ENCODE data around the gene ITGAD.

ITGAD gene

GRCh38 chr16:31423801-31424200 lies 30.7 kb downstream of the ITGAD start:
- TF ChIP-seq CTCF (IDR thresholded peaks at IDR 0.05; ENCODE audit: control extremely low read depth, extremely low read depth, low read depth, missing control alignments): no peak
- POLR2A ChIA-PET: no interaction called here
- CTCF ChIA-PET: interaction anchor here (1.7 kb wide), 1 partner anchor 17 kb away, joined by 3 read pairs; no protein-coding TSS in a partner anchor
- no peak for DNase-seq (ENCODE audit: extremely low spot score)

DNA sequence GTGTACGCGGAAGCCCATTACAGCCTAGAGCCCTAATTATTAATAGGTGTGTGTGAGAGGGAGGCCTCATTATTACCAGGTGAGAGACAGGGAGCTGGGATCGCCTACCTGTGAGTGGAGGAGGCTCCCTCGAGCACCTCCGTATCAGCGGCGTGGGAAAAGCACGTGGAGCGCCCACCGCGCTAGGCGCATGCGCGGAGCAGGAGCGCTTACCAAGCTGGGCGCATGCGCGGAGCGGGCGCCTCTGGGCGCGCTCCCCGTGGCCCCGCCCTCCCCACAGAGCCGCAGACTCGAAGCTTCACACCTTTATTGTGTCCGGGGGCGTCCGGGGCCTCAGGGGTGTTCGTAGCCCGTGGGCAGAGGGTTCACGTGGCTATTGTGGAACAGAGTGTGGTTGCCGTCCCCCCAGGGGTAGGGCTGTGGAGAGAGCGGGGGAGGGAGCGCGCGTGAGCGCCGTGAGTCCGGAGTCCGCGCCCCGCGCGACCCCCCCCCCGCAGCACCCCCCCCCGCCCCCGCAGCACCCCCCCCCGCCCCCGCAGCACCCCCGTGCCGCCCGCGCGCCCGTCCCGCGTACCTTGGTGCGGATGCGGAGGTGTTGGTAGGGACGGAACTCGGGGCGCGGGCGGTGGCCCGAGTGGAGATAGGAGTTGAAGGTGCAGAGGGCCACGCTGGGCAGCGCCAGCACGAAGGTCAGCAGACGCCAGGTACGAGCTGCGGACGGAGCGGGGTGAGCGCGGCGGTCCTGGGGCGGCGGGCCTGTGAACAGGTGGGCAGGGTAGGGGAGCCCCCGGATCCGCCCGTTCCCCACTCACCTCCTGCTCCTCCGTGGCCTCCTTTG lies 34.5 kb downstream of the ITGAD start:
- no peak for TF ChIP-seq CTCF (IDR thresholded peaks at IDR 0.05; ENCODE audit: control extremely low read depth, extremely low read depth, low read depth, missing control alignments)
- DNase-seq (ENCODE audit: extremely low spot score): peak; percentile 61
- POLR2A ChIA-PET: interaction anchor here (1.2 kb wide), 1 partner anchor 248 kb away, joined by 16 read pairs; the partner anchor contains the start of gene FUS
- CTCF ChIA-PET: interaction anchor here (1.5 to 8.1 kb wide), 2 partner anchors 16 to 45 kb away, joined by 4 to 44 read pairs; partner anchors contain the start of gene ZNF843

DNA sequence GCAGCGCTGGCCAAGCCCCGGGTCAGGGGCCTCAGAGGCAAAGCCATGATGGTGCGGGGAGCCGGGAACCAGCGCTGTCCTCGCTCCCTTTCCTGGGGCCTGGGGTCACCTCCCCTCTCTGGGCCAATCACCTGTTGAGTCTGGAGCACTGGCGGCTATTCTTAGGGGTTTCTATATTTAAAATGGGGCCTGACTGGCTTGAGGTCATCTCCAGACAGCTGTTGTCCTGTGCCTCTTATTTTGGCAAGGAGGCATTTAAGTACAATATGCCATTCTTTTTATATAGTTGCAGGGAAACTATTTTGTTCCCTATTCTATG lies 35.1 kb downstream of the ITGAD start, which contains the start of gene COX6A2:
Gene COX6A2 (minus strand): TSS at position 82 of the 319 bp plus-strand sequence. CDS start 35 bp downstream, at position 47.
- no peak for DNase-seq (ENCODE audit: extremely low spot score)
- ChIA-PET POLR2A (interaction anchor here (1.2 kb wide), 1 partner anchor 249 kb away, joined by 16 read pairs; the partner anchor contains the start of gene FUS), CTCF (interaction anchor here (0.8 to 8.1 kb wide), 3 partner anchors 16 to 286 kb away, joined by 3 to 44 read pairs (median 3); partner anchors contain the start of gene ZNF843)
- TF ChIP-seq CTCF (IDR thresholded peaks at IDR 0.05; ENCODE audit: control extremely low read depth, extremely low read depth, low read depth, missing control alignments): no peak

GRCh38 chr16:31428638-31429247 lies 35.6 kb downstream of the ITGAD start:
- ChIA-PET POLR2A (interaction anchor here (1.2 kb wide), 1 partner anchor 249 kb away, joined by 16 read pairs; the partner anchor contains the start of gene FUS), CTCF (interaction anchor here (0.8 to 8.1 kb wide), 4 partner anchors 9 to 287 kb away, joined by 3 to 44 read pairs (median 3); partner anchors contain the start of gene ZNF843)
- no peak for DNase-seq (ENCODE audit: extremely low spot score)
- no peak for TF ChIP-seq CTCF (IDR thresholded peaks at IDR 0.05; ENCODE audit: control extremely low read depth, extremely low read depth, low read depth, missing control alignments)

DNA sequence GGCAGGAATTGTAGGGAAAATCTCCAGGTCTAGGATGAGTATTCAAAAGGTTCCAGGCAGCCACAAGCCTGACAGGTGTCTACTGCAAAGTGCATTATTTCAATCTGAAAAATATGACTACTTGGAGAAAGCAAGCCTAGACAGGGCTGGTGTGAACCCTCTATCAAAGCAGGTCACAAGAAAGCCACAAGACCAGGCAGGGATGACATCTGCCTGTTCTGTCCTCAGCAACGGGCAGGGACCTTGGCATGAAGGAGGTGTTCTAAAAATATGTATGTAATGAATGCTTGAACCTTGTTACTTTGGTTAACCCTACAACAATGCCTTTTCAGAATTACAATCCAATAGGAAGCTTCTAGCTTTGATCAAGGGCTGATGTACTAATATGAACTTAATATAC lies 36.2 kb downstream of the ITGAD start:
- no peak for DNase-seq (ENCODE audit: extremely low spot score)
- POLR2A ChIA-PET: no interaction called here
- no peak for TF ChIP-seq CTCF (IDR thresholded peaks at IDR 0.05; ENCODE audit: control extremely low read depth, extremely low read depth, low read depth, missing control alignments)
- CTCF ChIA-PET: interaction anchor here (0.9 to 8.1 kb wide), 5 partner anchors 9 to 287 kb away, joined by 3 to 44 read pairs (median 5); partner anchors contain the start of gene ZNF843

- CTCF ChIA-PET: interaction anchor here (1.2 to 8.1 kb wide), 5 partner anchors 10 to 288 kb away, joined by 3 to 44 read pairs (median 5); partner anchors contain the start of gene ZNF843
- POLR2A ChIA-PET: no interaction called here
- DNase-seq (ENCODE audit: extremely low spot score): no peak
Observed at GRCh38 chr16:31429796-31430195, 36.7 kb downstream of the ITGAD start.

More at GRCh38 chr16:31429796-31430195, 36.7 kb downstream of the ITGAD start:
- TF ChIP-seq CTCF (IDR thresholded peaks at IDR 0.05; ENCODE audit: control extremely low read depth, extremely low read depth, low read depth, missing control alignments): no peak
